ENCODE data around the gene MYO3B.

DNA sequence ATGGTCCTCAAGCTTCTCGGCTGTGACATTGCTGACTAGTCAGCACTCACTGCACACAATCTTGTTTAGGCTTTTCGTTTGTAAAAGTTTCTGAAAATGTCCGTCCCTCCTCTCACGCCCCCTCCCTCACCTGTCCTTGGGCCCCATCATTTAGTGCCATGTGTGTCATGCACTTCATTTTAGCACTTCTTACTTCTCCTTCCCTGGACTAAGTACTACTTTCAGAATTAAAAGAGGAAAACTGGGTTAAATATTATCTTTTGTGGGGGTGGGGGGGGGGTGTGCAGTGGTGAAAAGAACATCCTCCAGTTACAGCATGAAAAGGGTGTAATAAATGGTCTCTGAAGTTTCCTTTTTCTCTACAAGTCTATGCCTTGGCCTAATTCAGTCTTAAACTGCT is 355.2 kb downstream of the MYO3B start:
- no peak for TF ChIP-seq CTCF (optimal IDR thresholded peaks at IDR 0.05 in 1 of 3, IDR thresholded peaks at IDR 0.05 in 1 of 3, conservative IDR thresholded peaks at IDR 0.05 in 1 of 3; ENCODE audit: extremely low read depth in 1 of 3, insufficient read depth in 2 of 3, low read length in 3 of 3)
- no peak for TF ChIP-seq EZH2 (IDR thresholded peaks at IDR 0.05; ENCODE audit: low read length)
